Measurements from ENCODE around the gene DAZAP2.

GRCh38 chr12:51205350-51205749 is 33.3 kb upstream of the DAZAP2 start:
- TF ChIP-seq CTCF (IDR thresholded peaks at IDR 0.05; ENCODE audit: low read depth, low read length, missing input control) (no peak), GABPA (IDR thresholded peaks at IDR 0.05 in 1 of 2, conservative IDR thresholded peaks at IDR 0.05 in 1 of 2) (no peak)
